Measurements from ENCODE around the gene AOC2. TPM values are rescaled to one million over a fixed set of nuclear protein-coding genes. Genes with fewer than 3 reads are reported as not detected.

Gene AOC2
- total RNA-seq, 3 donors from 2014 or later, result 1.8 to 11.8 (median 2.3) TPM

DNA sequence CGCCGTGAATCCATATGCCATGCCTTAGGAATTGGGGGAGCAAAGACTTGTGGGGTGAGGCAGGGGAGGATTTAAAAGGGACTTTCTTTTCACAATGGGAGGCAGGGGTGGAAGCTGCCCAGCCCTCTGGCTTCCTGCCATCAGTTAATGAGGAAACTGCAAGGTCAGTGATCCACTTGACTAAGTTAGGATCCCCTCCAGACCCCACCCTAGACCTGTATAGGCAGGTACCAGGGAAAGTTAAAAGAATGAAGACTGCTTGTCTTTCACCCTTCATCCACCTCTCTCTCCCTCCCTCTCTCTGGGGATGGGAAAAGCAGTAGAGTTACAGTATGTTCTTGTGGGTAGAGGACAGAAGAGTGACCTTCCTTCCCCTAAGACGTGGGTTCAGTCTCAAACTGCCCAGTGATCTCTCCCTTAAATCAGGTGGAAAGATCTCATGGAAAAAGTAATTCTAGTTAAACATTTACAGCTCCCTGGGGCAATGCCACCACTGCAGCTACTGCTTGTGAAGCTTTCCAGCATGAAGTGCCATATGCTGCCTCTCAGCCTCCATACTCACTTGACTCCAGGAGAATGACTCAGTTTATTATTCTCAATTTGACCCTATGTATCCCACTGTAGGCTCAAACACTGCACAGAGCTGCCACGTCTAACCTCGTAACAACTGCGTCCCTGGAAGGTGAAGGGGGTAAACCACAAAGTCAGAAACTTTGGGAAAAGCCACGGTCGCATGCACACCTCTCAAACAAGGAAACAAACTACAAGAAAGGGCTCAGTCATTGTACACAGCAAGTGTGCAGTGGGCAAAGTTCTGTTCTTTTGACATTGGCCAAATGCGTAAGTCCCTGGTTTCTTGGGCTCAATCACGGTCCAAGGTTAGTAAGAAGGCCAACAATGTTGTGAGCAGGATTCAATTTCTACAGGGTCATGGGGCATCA lies 47.0 kb upstream of the AOC2 start:
- H3K4me3 ChIP-seq, result peak overlapping the region; percentile 71 to 88 (median 75)
- no peaks in the 10 kb centered on the region for H3K27me3 ChIP-seq
- no peak for DNase-seq (ENCODE audit: low spot score in 2 of 2)
- H3K9me3 ChIP-seq, result no peaks in the 10 kb centered on the region
- intact Hi-C loops (cut with DNase I; ENCODE audit: low total_unique reads), result no loop called here
- TF ChIP-seq POLR2A (IDR thresholded peaks at IDR 0.05) (no peak), POLR2AphosphoS5 (IDR thresholded peaks at IDR 0.05) (no peak), CTCF (IDR thresholded peaks at IDR 0.05) (no peak)
- peaks cover 4 to 12% of the 10 kb centered on the region in 2 donors for H3K4me1 ChIP-seq
- no peaks in the 10 kb centered on the region for H3K36me3 ChIP-seq
- peak overlapping the region; percentile 81 for H3K27ac ChIP-seq

GRCh38 chr17:42798011-42798382 lies 46.4 kb upstream of the AOC2 start:
- no peaks in the 10 kb centered on the region for H3K36me3 ChIP-seq
- no peaks in the 10 kb centered on the region for H3K9me3 ChIP-seq
- H3K27ac ChIP-seq, result peak overlapping the region; percentile 81
- peak overlapping the region; percentile 71 to 88 (median 75) for H3K4me3 ChIP-seq
- peaks cover 4 to 12% of the 10 kb centered on the region in 2 donors for H3K4me1 ChIP-seq
- H3K27me3 ChIP-seq, result no peaks in the 10 kb centered on the region
- no peak for DNase-seq (ENCODE audit: low spot score in 2 of 2)
- intact Hi-C loops (cut with DNase I; ENCODE audit: low total_unique reads), result no loop called here
- TF ChIP-seq CTCF (IDR thresholded peaks at IDR 0.05) (no peak), POLR2A (IDR thresholded peaks at IDR 0.05) (no peak), POLR2AphosphoS5 (IDR thresholded peaks at IDR 0.05) (no peak)

DNA sequence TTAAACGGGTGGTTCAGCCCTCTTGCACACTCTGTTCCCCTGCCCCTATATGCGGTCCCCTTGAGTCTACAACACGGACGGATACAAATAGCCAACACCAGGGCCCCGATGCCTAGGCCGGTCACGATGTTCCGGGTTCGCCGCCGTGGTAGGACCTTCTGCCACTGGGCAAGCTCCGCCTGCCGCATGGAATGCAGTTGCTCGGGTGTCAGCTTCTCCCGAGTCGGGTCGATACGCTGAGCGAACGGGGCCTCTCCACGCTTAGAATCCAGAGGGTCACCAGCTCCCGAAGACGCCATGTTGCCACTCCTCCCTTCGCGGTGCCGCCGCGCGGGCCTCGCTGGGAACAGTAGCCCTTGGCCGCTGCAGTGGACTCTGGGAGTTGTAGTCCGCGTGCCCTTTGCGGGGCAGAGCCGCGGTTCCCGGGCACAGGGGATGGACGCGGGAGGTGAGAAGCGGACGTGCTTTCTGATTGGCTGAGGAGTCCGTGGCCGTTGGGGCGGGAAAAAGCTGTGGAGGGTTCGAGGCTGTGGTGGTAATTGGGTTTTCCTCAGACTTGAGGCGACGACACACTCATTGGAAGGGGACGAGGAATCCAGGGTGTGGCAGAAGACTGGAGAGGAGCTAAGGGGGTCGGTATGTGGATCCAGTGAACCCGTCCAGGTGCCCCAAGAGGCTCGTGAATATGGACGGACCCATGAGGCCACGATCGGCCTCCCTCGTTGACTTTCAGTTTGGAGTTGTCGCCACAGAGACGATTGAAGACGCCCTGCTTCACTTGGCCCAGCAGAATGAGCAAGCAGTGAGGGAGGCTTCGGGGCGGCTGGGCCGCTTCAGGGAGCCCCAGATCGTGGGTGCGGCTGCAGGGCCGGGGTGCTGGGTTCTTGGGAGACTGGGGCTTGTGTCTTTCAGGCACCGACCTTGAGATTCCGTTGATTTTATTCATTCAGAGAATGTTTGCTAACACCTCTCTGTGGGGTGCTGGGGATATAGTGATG lies 45.7 kb upstream of the AOC2 start, which contains the start of the genes CNTD1 and COA3:
TSS of gene CNTD1 (plus strand) at position 479 of the 998 bp plus-strand sequence. CDS start at position 686, 207 bp downstream.
TSS of gene COA3 (minus strand) at position 322 of the 998 bp plus-strand sequence. CDS start at position 299, 23 bp downstream.
- TF ChIP-seq CTCF (IDR thresholded peaks at IDR 0.05), result no peak
- TF ChIP-seq POLR2AphosphoS5 (IDR thresholded peaks at IDR 0.05), result peak; percentile 38 to 61 (median 48)
- intact Hi-C loops (cut with DNase I; ENCODE audit: low total_unique reads), result no loop called here
- H3K4me1 ChIP-seq, result peaks cover 4 to 12% of the 10 kb centered on the region in 2 donors
- DNase-seq (ENCODE audit: low spot score in 2 of 2), result peak; percentile 63 to 79
- peak within 1 kb of the TSS; percentile 71 to 88 (median 75) for H3K4me3 ChIP-seq
- H3K27me3 ChIP-seq, result no peaks in the 10 kb centered on the region
- H3K36me3 ChIP-seq, result no peaks in the 10 kb centered on the region
- no peaks in the 10 kb centered on the region for H3K9me3 ChIP-seq
- peak within 1 kb of the TSS; percentile 81 for H3K27ac ChIP-seq

GRCh38 chr17:42803074-42803883 lies 41.1 kb upstream of the AOC2 start:
- H3K27ac ChIP-seq, result peak overlapping the region; percentile 83 to 85
- intact Hi-C loops (cut with DNase I; ENCODE audit: low total_unique reads), result no loop called here
- DNase-seq (ENCODE audit: low spot score in 2 of 2), result no peak
- no peaks in the 10 kb centered on the region for H3K27me3 ChIP-seq
- TF ChIP-seq CTCF (IDR thresholded peaks at IDR 0.05) (no peak), POLR2AphosphoS5 (IDR thresholded peaks at IDR 0.05) (no peak), POLR2A (IDR thresholded peaks at IDR 0.05) (no peak)
- no peaks in the 10 kb centered on the region for H3K36me3 ChIP-seq
- no peaks in the 10 kb centered on the region for H3K9me3 ChIP-seq
- no peaks in the 10 kb centered on the region for H3K4me1 ChIP-seq
- no peak overlapping the region for H3K4me3 ChIP-seq

All from breast epithelium (tissue), 4 donors.